ENCODE measurements around the gene ANKS4B. TPM values are rescaled to one million over a fixed set of nuclear protein-coding genes. Genes with fewer than 3 reads are reported as not detected.

ANKS4B gene
- total and polyA plus RNA-seq, 2 of the 8 experiments (the other 6 are each of a cell fraction or from before 2014, with no cell fraction given) = 0.06 to 0.15 TPM

- TF ChIP-seq CTCF (IDR thresholded peaks at IDR 0.05; ENCODE audit: control extremely low read depth in 1 of 3, insufficient read depth in 1 of 3, low read depth in 1 of 3, low read length in 3 of 3) (peak; percentile 12 to 38 (median 34)), SIX5 (IDR thresholded peaks at IDR 0.05; ENCODE audit: low read depth, low read length) (no peak), YY1 (IDR thresholded peaks at IDR 0.05; ENCODE audit: low read depth, low read length) (no peak), BCL11A (IDR thresholded peaks at IDR 0.05; ENCODE audit: low read depth in 2 of 2, low read length in 2 of 2) (no peak), BACH1 (IDR thresholded peaks at IDR 0.05; ENCODE audit: low read length) (no peak)
These were observed 50.2 kb downstream of the ANKS4B start (continued) for GRCh38 chr16:21283521-21284289.

All from H1 (cell line).